PFSK-1 (cell line): Measurements from ENCODE around the gene ANXA1.

Source experiments
- FOXP2 ChIP-seq: optimal IDR thresholded peaks from 2 replicates; pipeline ENCODE3; 2011; ENCODE audit warnings: borderline replicate concordance, control low read depth, inconsistent platforms; ENCODE audit not compliant: insufficient read depth; ENCODE audit errors: extremely low read length, extremely low read depth
- POLR2AphosphoS5 ChIP-seq: IDR thresholded peaks from 2 replicates; pipeline ENCODE4 v1.6.1; 2012; ENCODE audit warnings: low read depth, mild to moderate bottlenecking, control low read depth, low read length, moderate library complexity
- REST ChIP-seq, 2 experiments: IDR thresholded peaks; 2 replicates each; pipeline versions ENCODE4 v1.6.1 to v1.8.0; 2011 to 2012; ENCODE audit warnings: low read depth in 2 of 2, low read length in 2 of 2, control low read depth in 1 of 2, inconsistent platforms in 1 of 2, mild to moderate bottlenecking in 1 of 2, moderate library complexity in 1 of 2; ENCODE audit not compliant: insufficient read depth in 1 of 2
- SIN3A ChIP-seq: IDR thresholded peaks from 2 replicates; pipeline ENCODE4 v1.6.1; 2012; ENCODE audit warnings: mild to moderate bottlenecking, low read length, moderate library complexity, borderline replicate concordance; ENCODE audit not compliant: insufficient read depth
- TAF1 ChIP-seq: IDR thresholded peaks from 2 replicates; pipeline ENCODE4 v1.6.1; 2012; ENCODE audit warnings: low read length, control low read depth, borderline replicate concordance; ENCODE audit not compliant: insufficient read depth

ANXA1 gene

DNA sequence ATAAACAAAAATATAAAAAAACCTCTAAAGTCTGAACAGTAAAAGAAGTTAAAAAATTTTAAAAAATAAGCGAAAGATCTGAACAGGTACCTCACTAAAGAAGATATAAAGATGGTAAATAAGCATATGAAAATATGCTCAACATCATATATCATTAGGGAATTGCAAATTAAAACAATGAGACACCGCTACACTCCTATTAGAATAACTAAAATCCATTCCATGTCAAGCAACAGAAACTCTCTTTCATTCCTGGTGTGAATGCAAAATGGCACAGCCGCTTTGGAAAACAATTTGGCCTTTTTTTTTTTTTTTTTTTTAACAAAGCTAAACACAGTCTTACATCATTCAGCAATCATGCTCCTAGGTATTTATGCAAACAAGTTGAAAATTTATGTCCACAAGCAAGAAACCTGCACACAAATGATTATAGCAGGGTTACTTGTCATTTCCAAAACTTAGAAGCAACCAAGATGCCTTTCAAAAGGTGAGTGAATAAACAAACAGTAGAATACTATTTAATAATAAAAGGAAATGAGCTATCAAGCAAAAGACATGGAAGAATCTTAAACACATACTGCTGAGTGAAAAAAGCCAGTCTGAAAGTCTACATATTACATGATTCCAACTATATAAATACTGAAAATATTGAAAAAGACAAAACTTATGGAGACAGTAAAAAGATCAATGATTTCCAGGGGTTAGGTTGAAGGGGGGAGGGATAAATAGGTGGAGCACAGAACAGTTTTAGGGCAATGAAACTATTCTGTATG lies 22.1 kb downstream of the ANXA1 start:
- TF ChIP-seq TAF1 (no peak), REST (IDR thresholded peaks at IDR 0.05; ENCODE audit: insufficient read depth in 1 of 2, low read depth in 2 of 2, low read length in 2 of 2) (no peak), FOXP2 (no peak), POLR2AphosphoS5 (no peak), SIN3A (no peak)

DNA sequence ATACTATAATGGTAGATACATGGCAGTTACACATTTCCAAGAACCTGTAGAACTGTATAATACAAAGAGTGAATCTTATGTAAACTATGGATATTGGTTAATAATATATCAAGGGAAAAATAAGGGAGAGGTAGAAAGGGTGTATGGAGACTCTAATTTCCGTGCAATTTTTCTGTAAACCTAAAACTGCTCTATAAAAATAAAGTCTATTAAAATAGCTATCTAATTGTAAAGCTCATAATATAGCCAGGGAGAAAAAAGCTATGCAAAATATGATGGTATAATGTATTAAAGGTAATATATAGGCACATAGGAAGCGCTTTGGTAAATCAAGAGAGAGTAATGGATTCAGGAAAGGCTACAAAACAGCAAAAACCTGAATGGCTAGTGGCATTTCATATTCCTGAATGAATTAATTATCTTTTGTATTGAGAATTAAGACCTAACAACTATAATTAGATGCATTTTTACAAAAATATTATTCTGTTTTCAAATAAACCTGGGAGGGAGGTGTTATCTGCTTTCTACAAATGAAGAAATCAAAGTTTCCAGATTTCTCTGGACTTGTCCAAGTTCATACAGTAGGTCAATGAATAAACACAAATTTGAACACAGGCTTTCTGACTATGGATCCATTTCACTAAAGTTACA lies 22.8 kb downstream of the ANXA1 start:
- TF ChIP-seq REST (IDR thresholded peaks at IDR 0.05; ENCODE audit: insufficient read depth in 1 of 2, low read depth in 2 of 2, low read length in 2 of 2) (no peak), POLR2AphosphoS5 (no peak), SIN3A (no peak), TAF1 (no peak), FOXP2 (no peak)

GRCh38 chr9:73176450-73176875 lies 24.8 kb downstream of the ANXA1 start:
- TF ChIP-seq FOXP2 (no peak), REST (IDR thresholded peaks at IDR 0.05; ENCODE audit: insufficient read depth in 1 of 2, low read depth in 2 of 2, low read length in 2 of 2) (no peak), SIN3A (no peak), POLR2AphosphoS5 (no peak), TAF1 (no peak)

DNA sequence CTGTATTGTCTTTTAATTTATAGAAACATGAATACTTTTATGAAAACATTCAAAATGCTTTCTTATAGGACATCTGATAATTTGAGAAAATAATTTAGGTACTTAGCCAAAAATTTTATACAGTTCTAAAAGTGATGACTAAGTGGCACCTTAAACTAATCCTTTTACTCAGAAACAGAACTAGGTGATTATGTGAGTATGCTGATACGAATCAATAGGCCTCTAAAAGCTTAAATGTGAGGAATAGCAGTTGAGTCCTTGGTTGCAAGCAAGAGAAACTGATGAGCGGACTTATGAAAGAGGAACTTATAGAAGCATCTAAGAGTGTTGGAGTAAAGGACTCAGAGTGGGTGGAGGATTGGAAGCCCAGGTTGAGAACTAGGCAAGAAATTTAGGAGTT lies 26.4 kb downstream of the ANXA1 start:
- TF ChIP-seq FOXP2 (no peak), TAF1 (no peak), POLR2AphosphoS5 (no peak), SIN3A (no peak), REST (IDR thresholded peaks at IDR 0.05; ENCODE audit: insufficient read depth in 1 of 2, low read depth in 2 of 2, low read length in 2 of 2) (no peak)
